Measurements from ENCODE around the gene ENOX1.

ENOX1 gene

DNA sequence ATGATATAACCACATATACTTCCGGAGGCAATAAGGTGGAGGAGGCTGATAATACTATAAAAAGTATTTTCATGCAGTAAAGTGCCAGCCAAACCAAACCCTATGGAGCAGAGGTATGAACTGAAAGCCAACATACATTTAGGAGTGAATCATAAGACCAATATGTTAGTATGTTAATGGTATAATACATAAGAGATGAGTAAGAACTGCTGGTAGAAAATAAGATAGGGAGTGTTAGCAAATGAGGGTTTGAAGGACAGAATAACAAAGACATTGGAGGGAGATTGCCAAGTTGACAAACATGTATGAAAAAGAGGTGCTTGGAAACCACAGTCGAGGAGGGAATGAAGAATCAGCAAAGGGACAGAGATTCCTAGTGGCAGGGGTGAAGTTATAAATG, 10.8 kb downstream of the ENOX1 start:
- H3K27ac ChIP-seq: no peak overlapping the region
- TF ChIP-seq, protein P1, sequence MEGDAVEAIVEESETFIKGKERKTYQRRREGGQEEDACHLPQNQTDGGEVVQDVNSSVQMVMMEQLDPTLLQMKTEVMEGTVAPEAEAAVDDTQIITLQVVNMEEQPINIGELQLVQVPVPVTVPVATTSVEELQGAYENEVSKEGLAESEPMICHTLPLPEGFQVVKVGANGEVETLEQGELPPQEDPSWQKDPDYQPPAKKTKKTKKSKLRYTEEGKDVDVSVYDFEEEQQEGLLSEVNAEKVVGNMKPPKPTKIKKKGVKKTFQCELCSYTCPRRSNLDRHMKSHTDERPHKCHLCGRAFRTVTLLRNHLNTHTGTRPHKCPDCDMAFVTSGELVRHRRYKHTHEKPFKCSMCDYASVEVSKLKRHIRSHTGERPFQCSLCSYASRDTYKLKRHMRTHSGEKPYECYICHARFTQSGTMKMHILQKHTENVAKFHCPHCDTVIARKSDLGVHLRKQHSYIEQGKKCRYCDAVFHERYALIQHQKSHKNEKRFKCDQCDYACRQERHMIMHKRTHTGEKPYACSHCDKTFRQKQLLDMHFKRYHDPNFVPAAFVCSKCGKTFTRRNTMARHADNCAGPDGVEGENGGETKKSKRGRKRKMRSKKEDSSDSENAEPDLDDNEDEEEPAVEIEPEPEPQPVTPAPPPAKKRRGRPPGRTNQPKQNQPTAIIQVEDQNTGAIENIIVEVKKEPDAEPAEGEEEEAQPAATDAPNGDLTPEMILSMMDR (IDR thresholded peaks at IDR 0.05): no peak
- no peak for TF ChIP-seq ZFX (IDR thresholded peaks at IDR 0.05; ENCODE audit: borderline replicate concordance)

DNA sequence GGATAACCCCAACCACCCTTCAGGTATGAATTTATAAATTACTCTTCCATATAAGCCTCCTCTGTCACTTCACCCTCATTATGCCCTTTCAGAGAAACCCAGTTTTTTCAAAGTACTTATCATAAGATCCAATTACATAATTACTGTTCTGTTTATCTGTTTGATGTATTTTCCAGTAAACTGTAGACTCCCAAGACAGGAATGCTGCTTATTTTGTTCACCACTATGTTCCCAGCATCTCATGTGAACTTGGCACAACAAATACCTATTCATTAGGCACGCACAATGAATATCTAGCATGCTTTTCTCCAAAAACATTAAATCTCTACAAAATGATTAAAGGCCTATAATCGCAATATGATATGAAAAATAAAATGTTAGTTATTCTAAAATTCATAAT, 13.2 kb downstream of the ENOX1 start:
- TF ChIP-seq, protein P1 (IDR thresholded peaks at IDR 0.05): no peak
- no peak for TF ChIP-seq ZFX (IDR thresholded peaks at IDR 0.05; ENCODE audit: borderline replicate concordance)
- H3K27ac ChIP-seq: no peak overlapping the region

DNA sequence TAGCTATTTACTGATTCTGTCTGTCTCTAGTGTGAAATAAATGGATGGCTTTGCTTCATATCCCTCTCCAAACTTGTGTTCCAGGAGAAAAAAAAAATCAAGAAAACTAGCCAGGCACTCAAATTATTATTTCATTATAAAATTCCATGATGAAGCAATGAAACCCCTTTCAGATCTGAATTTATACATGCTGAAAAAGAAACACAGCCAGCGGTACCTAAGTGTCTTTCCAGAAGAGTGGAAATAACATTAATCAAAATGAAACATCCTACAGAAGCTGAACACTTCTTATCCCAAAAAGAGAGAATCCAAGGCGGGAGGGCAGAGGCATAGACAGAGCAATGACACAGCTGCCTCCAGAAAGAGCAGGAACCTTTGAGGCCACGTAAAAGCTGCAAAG, 15.9 kb downstream of the ENOX1 start:
- TF ChIP-seq, protein P1 (IDR thresholded peaks at IDR 0.05): no peak
- TF ChIP-seq ZFX (IDR thresholded peaks at IDR 0.05; ENCODE audit: borderline replicate concordance): no peak
- no peak overlapping the region for H3K27ac ChIP-seq

DNA sequence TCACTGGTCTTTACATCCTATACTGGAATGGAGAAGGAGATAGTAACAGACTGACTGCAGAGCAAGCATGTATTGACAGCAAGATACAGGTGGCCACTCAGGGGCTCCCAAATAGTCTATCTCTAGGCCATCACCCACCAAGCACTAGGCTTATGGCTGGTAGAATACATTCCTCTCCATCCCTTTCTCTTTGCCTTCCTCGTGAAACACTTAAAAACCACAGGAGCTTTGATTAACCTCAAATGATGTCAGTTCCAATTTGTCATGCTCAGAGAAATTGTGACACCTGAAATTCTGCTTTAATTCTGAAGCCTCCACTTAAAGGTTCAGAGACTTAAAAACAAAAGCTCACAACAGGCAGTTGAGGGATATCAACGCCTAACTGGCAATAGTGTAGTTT, 17.2 kb downstream of the ENOX1 start:
- TF ChIP-seq, protein P1 (IDR thresholded peaks at IDR 0.05): no peak
- TF ChIP-seq ZFX (IDR thresholded peaks at IDR 0.05; ENCODE audit: borderline replicate concordance): no peak
- H3K27ac ChIP-seq: no peak overlapping the region

DNA sequence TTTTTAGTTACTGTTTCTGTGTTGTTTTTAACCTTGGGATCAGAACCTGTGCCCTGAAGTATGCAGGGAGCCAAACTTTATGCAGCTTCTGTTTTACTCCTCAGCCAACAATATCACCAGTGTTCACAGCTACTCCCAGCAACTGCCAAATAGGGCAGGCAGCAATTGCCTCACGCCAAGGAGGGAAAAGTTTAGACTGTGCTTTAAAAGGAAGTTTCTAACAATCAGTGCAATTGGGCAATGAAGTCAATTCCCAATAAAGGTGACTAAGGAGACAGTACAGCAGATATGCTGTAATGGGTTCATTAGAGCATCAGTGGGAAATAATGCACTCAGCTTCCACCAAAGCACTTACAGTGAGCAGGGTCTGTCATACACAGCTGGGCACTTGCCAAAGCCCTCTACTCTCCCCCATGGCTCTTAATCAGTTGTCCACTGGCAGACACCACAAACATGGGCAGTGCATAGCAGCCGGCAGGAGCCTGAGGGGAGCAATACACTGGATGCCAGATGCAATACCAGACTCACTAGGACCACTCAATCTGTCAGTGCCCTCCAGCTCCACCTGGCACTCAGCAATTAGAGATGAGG, 19.3 kb downstream of the ENOX1 start:
- H3K27ac ChIP-seq: no peak overlapping the region
- TF ChIP-seq, protein P1 (IDR thresholded peaks at IDR 0.05): no peak
- no peak for TF ChIP-seq ZFX (IDR thresholded peaks at IDR 0.05; ENCODE audit: borderline replicate concordance)

DNA sequence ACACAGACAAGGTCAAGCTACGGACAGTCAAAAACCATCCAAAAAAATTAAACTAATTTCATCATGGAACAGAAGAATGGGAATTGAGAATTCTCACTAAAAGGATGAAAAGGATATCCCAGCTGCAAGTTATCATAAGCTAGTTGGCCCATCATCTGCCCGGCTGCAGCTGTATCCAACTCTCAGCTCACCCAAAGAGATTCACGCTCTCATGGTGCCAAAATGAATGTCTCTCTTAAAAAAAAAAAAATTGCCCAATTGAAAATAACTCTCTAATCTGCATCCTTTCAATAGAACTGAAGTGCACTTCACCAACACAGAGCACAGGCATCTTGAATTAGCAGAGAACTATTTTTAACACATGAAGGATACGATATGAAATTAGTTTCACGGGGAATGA, 20.0 kb downstream of the ENOX1 start:
- no peak for TF ChIP-seq ZFX (IDR thresholded peaks at IDR 0.05; ENCODE audit: borderline replicate concordance)
- TF ChIP-seq, protein P1 (IDR thresholded peaks at IDR 0.05): no peak

DNA sequence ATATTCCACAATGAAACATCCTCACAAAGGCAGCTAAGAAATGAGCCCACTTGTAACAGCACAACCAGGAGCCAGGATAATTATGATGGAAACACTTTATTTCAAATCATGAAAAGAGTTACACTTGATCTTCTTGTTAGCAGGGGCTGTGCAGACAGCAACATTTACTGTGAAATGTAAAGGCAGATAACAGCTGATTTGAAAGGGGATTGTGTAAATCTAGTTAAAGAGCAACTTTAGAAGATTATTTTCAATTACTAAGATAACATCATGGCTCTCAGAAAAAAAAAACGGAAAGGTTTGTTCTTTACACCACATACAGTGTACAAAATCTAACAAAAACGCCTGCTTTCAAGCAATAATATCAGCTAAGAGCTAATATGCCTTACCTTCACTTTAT, 22.4 kb downstream of the ENOX1 start:
- H3K27ac ChIP-seq: no peak overlapping the region
- TF ChIP-seq ZFX (IDR thresholded peaks at IDR 0.05; ENCODE audit: borderline replicate concordance): no peak
- TF ChIP-seq, protein P1 (IDR thresholded peaks at IDR 0.05): no peak

More for the DNA sequence above, 20.0 kb downstream of the ENOX1 start:
- H3K27ac ChIP-seq: no peak overlapping the region
